ENCODE results near the gene UBXN10.

Gene UBXN10

GRCh38 chr1:20154301-20154831 lies 31.5 kb upstream of the UBXN10 start:
- Histone ChIP-seq H3K4me1 (ENCODE audit: control insufficient read depth, insufficient read depth, low read length) (peaks cover 8% of the 10 kb centered on the region), H3K4me3 (ENCODE audit: low read depth, low read length) (no peak overlapping the region)

GRCh38 chr1:20158358-20159070 lies 27.4 kb upstream of the UBXN10 start:
- no peaks in the 10 kb centered on the region for H3K4me1 ChIP-seq (ENCODE audit: control insufficient read depth, insufficient read depth, low read length)
- no peaks in the 10 kb centered on the region for H3K27me3 ChIP-seq (ENCODE audit: control insufficient read depth, insufficient read depth, low read length)
- H3K9me3 ChIP-seq (ENCODE audit: control insufficient read depth, insufficient read depth, low read length): peaks cover 9% of the 10 kb centered on the region
- no peaks in the 10 kb centered on the region for H3K36me3 ChIP-seq (ENCODE audit: control insufficient read depth, insufficient read depth, low read length)
- no peak overlapping the region for H3K9ac ChIP-seq (ENCODE audit: low read depth, low read length)
- no peak overlapping the region for H3K4me3 ChIP-seq (ENCODE audit: low read depth, low read length)

More at GRCh38 chr1:20154301-20154831, 31.5 kb upstream of the UBXN10 start:
- Histone ChIP-seq H3K9ac (ENCODE audit: low read depth, low read length) (no peak overlapping the region), H3K27me3 (ENCODE audit: control insufficient read depth, insufficient read depth, low read length) (no peaks in the 10 kb centered on the region), H3K9me3 (ENCODE audit: control insufficient read depth, insufficient read depth, low read length) (no peaks in the 10 kb centered on the region), H3K36me3 (ENCODE audit: control insufficient read depth, insufficient read depth, low read length) (no peaks in the 10 kb centered on the region)

- H3K9me3 ChIP-seq (ENCODE audit: control insufficient read depth, insufficient read depth, low read length): peaks cover 9% of the 10 kb centered on the region
- no peaks in the 10 kb centered on the region for H3K27me3 ChIP-seq (ENCODE audit: control insufficient read depth, insufficient read depth, low read length)
- no peaks in the 10 kb centered on the region for H3K36me3 ChIP-seq (ENCODE audit: control insufficient read depth, insufficient read depth, low read length)
- H3K4me1 ChIP-seq (ENCODE audit: control insufficient read depth, insufficient read depth, low read length): no peaks in the 10 kb centered on the region
- H3K4me3 ChIP-seq (ENCODE audit: low read depth, low read length): no peak overlapping the region
- H3K9ac ChIP-seq (ENCODE audit: low read depth, low read length): no peak overlapping the region
These were observed 25.9 kb upstream of the UBXN10 start for GRCh38 chr1:20160034-20160433.

GRCh38 chr1:20164694-20165202 lies 21.1 kb upstream of the UBXN10 start:
- H3K36me3 ChIP-seq (ENCODE audit: control insufficient read depth, insufficient read depth, low read length): no peaks in the 10 kb centered on the region
- no peaks in the 10 kb centered on the region for H3K4me1 ChIP-seq (ENCODE audit: control insufficient read depth, insufficient read depth, low read length)
- H3K4me3 ChIP-seq (ENCODE audit: low read depth, low read length): no peak overlapping the region
- no peak overlapping the region for H3K9ac ChIP-seq (ENCODE audit: low read depth, low read length)
- peaks cover 9% of the 10 kb centered on the region for H3K9me3 ChIP-seq (ENCODE audit: control insufficient read depth, insufficient read depth, low read length)
- H3K27me3 ChIP-seq (ENCODE audit: control insufficient read depth, insufficient read depth, low read length): no peaks in the 10 kb centered on the region

- H3K9me3 ChIP-seq (ENCODE audit: control insufficient read depth, insufficient read depth, low read length): peaks cover 4% of the 10 kb centered on the region
- no peak overlapping the region for H3K9ac ChIP-seq (ENCODE audit: low read depth, low read length)
- no peaks in the 10 kb centered on the region for H3K4me1 ChIP-seq (ENCODE audit: control insufficient read depth, insufficient read depth, low read length)
- no peaks in the 10 kb centered on the region for H3K27me3 ChIP-seq (ENCODE audit: control insufficient read depth, insufficient read depth, low read length)
- H3K4me3 ChIP-seq (ENCODE audit: low read depth, low read length): no peak overlapping the region
- H3K36me3 ChIP-seq (ENCODE audit: control insufficient read depth, insufficient read depth, low read length): no peaks in the 10 kb centered on the region
These were observed 20.4 kb upstream of the UBXN10 start for GRCh38 chr1:20165522-20165951.

GRCh38 chr1:20166051-20166450 lies 19.8 kb upstream of the UBXN10 start:
- H3K9ac ChIP-seq (ENCODE audit: low read depth, low read length): no peak overlapping the region
- H3K27me3 ChIP-seq (ENCODE audit: control insufficient read depth, insufficient read depth, low read length): no peaks in the 10 kb centered on the region
- no peaks in the 10 kb centered on the region for H3K36me3 ChIP-seq (ENCODE audit: control insufficient read depth, insufficient read depth, low read length)

GRCh38 chr1:20167126-20167525 lies 18.8 kb upstream of the UBXN10 start:
- Histone ChIP-seq H3K9me3 (ENCODE audit: control insufficient read depth, insufficient read depth, low read length) (no peaks in the 10 kb centered on the region), H3K36me3 (ENCODE audit: control insufficient read depth, insufficient read depth, low read length) (no peaks in the 10 kb centered on the region), H3K9ac (ENCODE audit: low read depth, low read length) (no peak overlapping the region), H3K4me1 (ENCODE audit: control insufficient read depth, insufficient read depth, low read length) (no peaks in the 10 kb centered on the region), H3K4me3 (ENCODE audit: low read depth, low read length) (no peak overlapping the region), H3K27me3 (ENCODE audit: control insufficient read depth, insufficient read depth, low read length) (no peaks in the 10 kb centered on the region)

More at GRCh38 chr1:20166051-20166450, 19.8 kb upstream of the UBXN10 start:
- no peaks in the 10 kb centered on the region for H3K4me1 ChIP-seq (ENCODE audit: control insufficient read depth, insufficient read depth, low read length)
- no peaks in the 10 kb centered on the region for H3K9me3 ChIP-seq (ENCODE audit: control insufficient read depth, insufficient read depth, low read length)
- H3K4me3 ChIP-seq (ENCODE audit: low read depth, low read length): no peak overlapping the region

GRCh38 chr1:20168564-20169491 lies 17.1 kb upstream of the UBXN10 start:
- Histone ChIP-seq H3K4me3 (ENCODE audit: low read depth, low read length) (no peak overlapping the region), H3K4me1 (ENCODE audit: control insufficient read depth, insufficient read depth, low read length) (no peaks in the 10 kb centered on the region), H3K27me3 (ENCODE audit: control insufficient read depth, insufficient read depth, low read length) (no peaks in the 10 kb centered on the region)

GRCh38 chr1:20169932-20170331 lies 16.0 kb upstream of the UBXN10 start:
- Histone ChIP-seq H3K4me1 (ENCODE audit: control insufficient read depth, insufficient read depth, low read length) (no peaks in the 10 kb centered on the region), H3K4me3 (ENCODE audit: low read depth, low read length) (no peak overlapping the region), H3K27me3 (ENCODE audit: control insufficient read depth, insufficient read depth, low read length) (no peaks in the 10 kb centered on the region), H3K36me3 (ENCODE audit: control insufficient read depth, insufficient read depth, low read length) (no peaks in the 10 kb centered on the region), H3K9ac (ENCODE audit: low read depth, low read length) (no peak overlapping the region), H3K9me3 (ENCODE audit: control insufficient read depth, insufficient read depth, low read length) (no peaks in the 10 kb centered on the region)

More at GRCh38 chr1:20168564-20169491, 17.1 kb upstream of the UBXN10 start:
- no peak overlapping the region for H3K9ac ChIP-seq (ENCODE audit: low read depth, low read length)
- no peaks in the 10 kb centered on the region for H3K9me3 ChIP-seq (ENCODE audit: control insufficient read depth, insufficient read depth, low read length)
- H3K36me3 ChIP-seq (ENCODE audit: control insufficient read depth, insufficient read depth, low read length): no peaks in the 10 kb centered on the region

- Histone ChIP-seq H3K27me3 (ENCODE audit: control insufficient read depth, insufficient read depth, low read length) (peaks cover under 1% of the 10 kb centered on the region), H3K4me1 (ENCODE audit: control insufficient read depth, insufficient read depth, low read length) (no peaks in the 10 kb centered on the region), H3K4me3 (ENCODE audit: low read depth, low read length) (no peak overlapping the region), H3K9me3 (ENCODE audit: control insufficient read depth, insufficient read depth, low read length) (no peaks in the 10 kb centered on the region), H3K9ac (ENCODE audit: low read depth, low read length) (no peak overlapping the region), H3K36me3 (ENCODE audit: control insufficient read depth, insufficient read depth, low read length) (no peaks in the 10 kb centered on the region)
These were observed 13.8 kb upstream of the UBXN10 start for GRCh38 chr1:20172033-20172590.

GRCh38 chr1:20174937-20175666 lies 10.8 kb upstream of the UBXN10 start:
- H3K27me3 ChIP-seq (ENCODE audit: control insufficient read depth, insufficient read depth, low read length): peaks cover 6% of the 10 kb centered on the region
- no peaks in the 10 kb centered on the region for H3K4me1 ChIP-seq (ENCODE audit: control insufficient read depth, insufficient read depth, low read length)
- no peak overlapping the region for H3K9ac ChIP-seq (ENCODE audit: low read depth, low read length)
- H3K36me3 ChIP-seq (ENCODE audit: control insufficient read depth, insufficient read depth, low read length): no peaks in the 10 kb centered on the region
- H3K9me3 ChIP-seq (ENCODE audit: control insufficient read depth, insufficient read depth, low read length): no peaks in the 10 kb centered on the region
- H3K4me3 ChIP-seq (ENCODE audit: low read depth, low read length): no peak overlapping the region

All from iPS-15b (cell line).